Caco-2 (cell line): ENCODE data around the gene IL9. TPM values are rescaled to one million over a fixed set of nuclear protein-coding genes. Genes with fewer than 3 reads are reported as not detected.

Experiments used
- BruUV-seq: library from RNA; stranded (reverse); fragments of 400-500 nt; replicated peaks from 2 replicates; lab custom pipeline; 2021; lab: Mats Ljungman, UMichigan
- CTCF ChIA-PET: fragments of 300-600 bp; sonication (Branson Sonifier 250); formaldehyde crosslinking; loops from one replicate; lab custom pipeline; 2022; ENCODE audit warnings: antibody characterized with exemption; lab: Charles Lee
- POLR2A ChIA-PET: fragments of 300-600 bp; sonication (Branson Sonifier 250); formaldehyde crosslinking; loops from one replicate; lab custom pipeline; 2022; ENCODE audit warnings: antibody characterized with exemption; lab: Charles Lee
- DNase-seq, 2 experiments: peaks; one replicate each; pipeline versions ENCODE4 v3.0.0 to v3.0.0-alpha.2; 2020 to 2022
- H3K27me3 ChIP-seq: replicated peaks from 2 replicates; pipeline ENCODE4 v1.6.0; 2011; ENCODE audit warnings: low read length; ENCODE audit not compliant: control insufficient read depth, insufficient read depth
- H3K36me3 ChIP-seq: 2 replicates; pipeline ENCODE4 v1.5.1; 2011; ENCODE audit warnings: low read length; ENCODE audit not compliant: control insufficient read depth, insufficient read depth
- H3K4me1 ChIP-seq: fragments of 250-450 bp; sonication (Bioruptor Pico); 2 replicates; pipeline ENCODE4 v1.5.1; 2020; ENCODE audit warnings: mild to moderate bottlenecking
- H3K4me3 ChIP-seq: 2 replicates; pipeline ENCODE4 v1.5.1; 2011; ENCODE audit warnings: low read depth, mild to moderate bottlenecking, control low read depth, low read length
- H3K9me3 ChIP-seq: fragments of 250-450 bp; sonication (Bioruptor Pico); 2 replicates; pipeline ENCODE4 v1.5.1; 2020; ENCODE audit warnings: mild to moderate bottlenecking, moderate library complexity
- H3K27ac Mint-ChIP-seq: one replicate; pipeline ENCODE4 v1.8.0; 2022; ENCODE audit warnings: mixed read lengths; ENCODE audit not compliant: unreplicated experiment
- H3K27me3 Mint-ChIP-seq: one replicate; pipeline ENCODE4 v1.8.0; 2022; ENCODE audit warnings: mixed read lengths; ENCODE audit not compliant: insufficient read depth, unreplicated experiment
- H3K36me3 Mint-ChIP-seq: one replicate; pipeline ENCODE4 v1.8.0; 2022; ENCODE audit warnings: mild to moderate bottlenecking, mixed read lengths; ENCODE audit not compliant: insufficient read depth, unreplicated experiment
- H3K4me1 Mint-ChIP-seq: one replicate; pipeline ENCODE4 v1.8.0; 2022; ENCODE audit warnings: low read depth, mixed read lengths; ENCODE audit not compliant: unreplicated experiment
- H3K4me3 Mint-ChIP-seq: one replicate; pipeline ENCODE4 v1.8.0; 2022; ENCODE audit warnings: mild to moderate bottlenecking, moderate library complexity, mixed read lengths; ENCODE audit not compliant: unreplicated experiment
- H3K9me3 Mint-ChIP-seq: one replicate; pipeline ENCODE4 v1.8.0; 2022; ENCODE audit warnings: mixed read lengths; ENCODE audit not compliant: unreplicated experiment
- CTCF ChIP-seq, 2 experiments: fragments of 200-600 bp in 1 of 2; IDR thresholded peaks; 1 replicate in 1 of 2; 2 replicates in 1 of 2; pipeline versions ENCODE4 v1.5.1 to v1.8.0; 2011 to 2022; ENCODE audit warnings: antibody characterized with exemption in 1 of 2, control low read depth in 1 of 2, inconsistent platforms in 1 of 2, low read depth in 1 of 2, low read length in 1 of 2, mild to moderate bottlenecking in 1 of 2, moderate library complexity in 1 of 2; ENCODE audit not compliant: insufficient read depth in 1 of 2, severe bottlenecking in 1 of 2, unreplicated experiment in 1 of 2
- intact Hi-C: fragments of 100-400 bp; cut with micrococcal nuclease; formaldehyde crosslinking; loops from one replicate; pipeline ENCODE4 v1.10.0; 2022; ENCODE audit not compliant: unreplicated experiment
- total RNA-seq: library from RNA; stranded (reverse); gene quantifications from 2 replicates; pipeline ENCODE4 v1.2.3, GENCODE V29; 2022

IL9 gene
- total RNA-seq, 1 experiment from 2014 or later: not detected

- H3K9me3 Mint-ChIP-seq: no peaks in the 10 kb centered on the region
- Histone ChIP-seq H3K4me1 (peaks cover 11% of the 10 kb centered on the region; the same call in 1 of the 2 replicates), H3K27me3 (no peaks in the 10 kb centered on the region), H3K4me3 (no peak overlapping the region), H3K9me3 (no peaks in the 10 kb centered on the region), H3K36me3 (no peaks in the 10 kb centered on the region)
- no peak overlapping the region for H3K4me3 Mint-ChIP-seq
- H3K27me3 Mint-ChIP-seq: no peaks in the 10 kb centered on the region
- ChIA-PET POLR2A (no interaction called here), CTCF (interaction anchor here (0.7 to 1.3 kb wide), 5 partner anchors 13 to 324 kb away, joined by 3 to 7 read pairs (median 3); no protein-coding TSS in a partner anchor)
- H3K4me1 Mint-ChIP-seq: peaks cover 8% of the 10 kb centered on the region
- BruUV-seq: no TSS peak
- TF ChIP-seq CTCF (IDR thresholded peaks at IDR 0.05; ENCODE audit: insufficient read depth in 1 of 2, low read depth in 1 of 2, low read length in 1 of 2, severe bottlenecking in 1 of 2, unreplicated experiment in 1 of 2): no peak
- peak; percentile 39 to 55 for DNase-seq
- H3K36me3 Mint-ChIP-seq: no peaks in the 10 kb centered on the region
- intact Hi-C loops: loop anchor here (1.0 to 10.0 kb wide), 8 partner anchors 57 to 537 kb away; no protein-coding TSS in a partner anchor
- no peak overlapping the region for H3K27ac Mint-ChIP-seq
These were observed 7.6 kb downstream of the IL9 start for GRCh38 chr5:135887881-135888614.

GRCh38 chr5:135887447-135887864, 8.2 kb downstream of the IL9 start:
- Histone ChIP-seq H3K36me3 (no peaks in the 10 kb centered on the region), H3K4me3 (no peak overlapping the region), H3K4me1 (peaks cover 11% of the 10 kb centered on the region; the same call in 1 of the 2 replicates), H3K9me3 (no peaks in the 10 kb centered on the region), H3K27me3 (no peaks in the 10 kb centered on the region)
- Mint-ChIP-seq H3K27me3 (no peaks in the 10 kb centered on the region), H3K27ac (no peak overlapping the region), H3K4me1 (peaks cover 8% of the 10 kb centered on the region), H3K36me3 (no peaks in the 10 kb centered on the region), H3K9me3 (no peaks in the 10 kb centered on the region), H3K4me3 (no peak overlapping the region)
- peak; percentile 80 to 84 for DNase-seq
- BruUV-seq: no TSS peak
- peak; percentile 86 to 87 for TF ChIP-seq CTCF (IDR thresholded peaks at IDR 0.05; ENCODE audit: insufficient read depth in 1 of 2, low read depth in 1 of 2, low read length in 1 of 2, severe bottlenecking in 1 of 2, unreplicated experiment in 1 of 2)
- ChIA-PET CTCF (no interaction called here), POLR2A (no interaction called here)
- intact Hi-C loops: loop anchor here (1.0 to 10.0 kb wide), 8 partner anchors 58 to 537 kb away; no protein-coding TSS in a partner anchor

GRCh38 chr5:135886136-135886535, 9.5 kb downstream of the IL9 start:
- ChIA-PET CTCF (no interaction called here), POLR2A (no interaction called here)
- Mint-ChIP-seq H3K4me3 (no peak overlapping the region), H3K9me3 (no peaks in the 10 kb centered on the region), H3K36me3 (no peaks in the 10 kb centered on the region), H3K27ac (no peak overlapping the region), H3K27me3 (no peaks in the 10 kb centered on the region), H3K4me1 (no peaks in the 10 kb centered on the region)
- Histone ChIP-seq H3K4me3 (no peak overlapping the region), H3K36me3 (no peaks in the 10 kb centered on the region), H3K9me3 (no peaks in the 10 kb centered on the region), H3K4me1 (peaks cover 11% of the 10 kb centered on the region; the same call in 1 of the 2 replicates), H3K27me3 (no peaks in the 10 kb centered on the region)
- DNase-seq: no peak
- no peak for TF ChIP-seq CTCF (IDR thresholded peaks at IDR 0.05; ENCODE audit: insufficient read depth in 1 of 2, low read depth in 1 of 2, low read length in 1 of 2, severe bottlenecking in 1 of 2, unreplicated experiment in 1 of 2)
- BruUV-seq: no TSS peak
- intact Hi-C loops: loop anchor here (10.0 kb wide), 1 partner anchor 539 kb away; no protein-coding TSS in a partner anchor
